KG1 (cell line): Measurements from ENCODE around the gene DPEP2.
"Not testable (repeated sequence)": the region's sequence is repeated elsewhere in the genome, so short reads cannot be mapped to it uniquely, and the experiment has no call there.

ENCODE experiments used
- DNase-seq: peaks from one replicate; lab custom pipeline; 2025; lab: John Stamatoyannopoulos, UW

The DPEP2 gene

DNA sequence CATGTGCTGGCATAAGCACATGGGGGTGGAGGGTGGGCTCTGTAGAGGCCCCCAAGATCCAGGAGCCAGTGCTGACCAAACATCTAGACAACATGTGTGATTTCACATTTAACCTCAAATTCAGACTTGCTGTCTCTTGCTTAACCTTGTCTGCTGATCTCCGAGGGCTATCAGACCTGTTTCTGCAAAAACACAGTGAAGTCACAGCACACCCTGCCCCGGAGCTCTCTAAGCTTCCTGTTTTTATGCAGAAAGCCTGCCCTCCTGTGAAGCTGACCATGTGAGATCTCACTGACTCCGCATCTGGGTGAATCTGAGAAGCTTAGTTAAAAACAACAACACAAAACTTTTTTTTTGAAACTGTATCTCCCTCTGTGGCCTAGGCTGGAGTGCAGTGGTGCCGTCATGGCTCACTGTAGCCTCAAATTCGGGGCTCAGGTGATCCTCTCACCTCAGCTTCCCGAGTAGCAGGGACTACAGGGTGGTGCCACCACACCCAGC lies 6.6 kb upstream of the DPEP2 start:
- peak; percentile 68 for DNase-seq

- DNase-seq, result no peak
Measured at GRCh38 chr16:68005211-68005610, 5.9 kb upstream of the DPEP2 start.

GRCh38 chr16:68003031-68003430 lies 3.7 kb upstream of the DPEP2 start:
- no peak for DNase-seq

DNA sequence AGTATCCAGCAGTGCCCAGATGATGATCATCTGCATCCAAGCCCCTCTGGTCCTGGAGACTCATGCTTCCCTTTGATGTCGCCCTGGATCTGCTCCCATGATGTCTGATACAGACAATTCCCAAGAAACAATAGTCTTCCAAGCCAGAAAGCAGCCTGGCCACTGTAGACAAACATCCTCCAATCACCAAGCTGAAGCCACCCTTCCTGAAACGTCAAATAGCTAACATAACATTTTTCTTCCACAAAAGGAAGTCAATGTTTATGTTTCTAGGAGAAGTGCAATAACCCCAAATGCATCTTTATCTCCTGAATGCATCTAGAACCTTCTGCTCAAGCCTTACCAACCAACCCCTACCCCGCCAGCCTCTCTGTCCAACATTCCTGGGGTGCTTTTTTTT lies 1.2 kb upstream of the DPEP2 start:
- DNase-seq, result no peak

- DNase-seq, result peak; percentile 16
Measured at GRCh38 chr16:67999985-68000384, 701 bp upstream of the DPEP2 start.

- DNase-seq, result not testable (repeated sequence)
Measured at GRCh38 chr16:67998231-67998778, 979 bp downstream of the DPEP2 start.

DNA sequence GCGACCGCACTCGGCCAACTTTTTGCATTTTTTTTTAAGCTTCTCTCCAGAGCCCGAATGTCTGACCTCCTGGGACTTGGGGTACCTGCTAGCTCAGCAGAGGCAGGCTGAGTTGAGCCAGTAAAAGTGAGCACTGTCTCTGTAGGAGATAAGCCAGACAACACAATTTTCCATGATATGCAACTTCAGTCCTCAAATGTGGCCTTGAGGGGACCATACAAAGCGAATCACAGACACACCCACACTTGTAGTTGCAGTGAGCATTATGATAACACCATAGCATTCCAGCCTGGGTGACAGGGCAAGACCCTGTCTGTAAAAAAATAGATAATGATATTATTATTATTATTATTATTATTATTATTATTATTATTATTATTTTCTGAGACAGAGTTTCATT lies 2.6 kb downstream of the DPEP2 start:
- DNase-seq, result no peak

DNA sequence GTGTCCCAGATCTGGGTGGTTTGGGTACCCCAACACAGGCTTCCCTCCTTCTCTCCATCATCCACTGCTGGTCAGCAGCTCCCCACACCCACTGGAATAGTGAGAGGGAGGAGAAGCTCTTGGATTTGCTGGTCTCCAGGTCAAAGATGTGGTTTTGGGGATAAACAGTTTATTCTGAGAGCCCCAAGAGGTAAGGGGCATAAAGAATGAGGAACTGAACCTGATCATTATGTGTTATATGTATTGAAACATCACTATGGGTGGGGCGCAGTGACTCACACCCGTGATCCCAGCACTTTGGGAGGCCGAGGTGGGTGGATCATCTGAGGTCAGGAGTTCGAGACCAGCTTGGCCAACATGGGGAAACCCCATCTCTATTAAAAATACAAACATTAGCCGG lies 3.9 kb downstream of the DPEP2 start:
- DNase-seq, result no peak

DNA sequence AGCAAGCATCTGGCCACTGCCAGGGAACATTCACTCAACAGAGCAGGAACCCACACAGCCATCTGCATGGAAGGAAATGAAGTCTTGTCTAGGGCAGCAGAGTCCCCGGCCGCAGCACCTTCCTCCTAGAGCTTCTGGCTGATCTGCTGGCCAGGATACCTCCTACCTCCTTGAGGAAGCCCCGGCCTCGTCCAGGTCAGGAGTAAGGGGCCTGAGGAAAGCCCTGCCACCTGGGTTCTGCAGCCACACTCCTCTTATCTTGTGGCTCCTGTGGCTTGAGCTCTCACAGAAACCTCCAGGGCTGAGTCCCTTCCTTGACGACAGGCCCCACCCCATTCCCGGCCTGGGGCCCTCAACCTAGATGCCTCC lies 5.3 kb downstream of the DPEP2 start:
- not testable (repeated sequence) for DNase-seq

- peak; percentile 73 for DNase-seq
Measured at GRCh38 chr16:67993207-67994039, 5.9 kb downstream of the DPEP2 start.

GRCh38 chr16:67992661-67993206 lies 6.5 kb downstream of the DPEP2 start:
- DNase-seq, result no peak

- no peak for DNase-seq
Measured at GRCh38 chr16:67990018-67990386, 9.3 kb downstream of the DPEP2 start.

- DNase-seq, result no peak
Measured at GRCh38 chr16:67989322-67990017, 9.8 kb downstream of the DPEP2 start.

- DNase-seq, result no peak
Measured at GRCh38 chr16:67988675-67989074, 10.6 kb downstream of the DPEP2 start.

GRCh38 chr16:67987460-67988160 lies 11.7 kb downstream of the DPEP2 start:
- no peak for DNase-seq

DNA sequence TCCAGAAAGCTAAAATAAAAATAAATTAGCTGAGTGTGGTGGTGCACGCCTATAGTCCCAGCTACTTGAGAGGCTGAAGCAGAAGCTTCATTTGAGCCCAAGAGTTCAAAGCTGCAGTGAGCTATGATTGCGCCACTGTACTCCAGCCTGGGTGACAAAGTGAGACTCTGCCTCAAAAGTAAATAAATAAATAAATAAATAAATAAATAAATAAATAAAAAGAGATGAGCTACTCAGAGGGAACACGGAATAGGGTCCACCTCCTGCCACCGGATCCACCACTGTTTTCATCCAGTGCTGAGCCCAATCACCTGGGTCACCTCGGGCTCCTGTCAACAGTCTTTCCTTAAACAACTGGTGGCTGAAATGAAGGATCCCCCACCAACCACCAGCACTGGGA lies 12.3 kb downstream of the DPEP2 start:
- no peak for DNase-seq

- DNase-seq, result no peak
Measured at GRCh38 chr16:67982011-67982696, 17.1 kb downstream of the DPEP2 start.

DNA sequence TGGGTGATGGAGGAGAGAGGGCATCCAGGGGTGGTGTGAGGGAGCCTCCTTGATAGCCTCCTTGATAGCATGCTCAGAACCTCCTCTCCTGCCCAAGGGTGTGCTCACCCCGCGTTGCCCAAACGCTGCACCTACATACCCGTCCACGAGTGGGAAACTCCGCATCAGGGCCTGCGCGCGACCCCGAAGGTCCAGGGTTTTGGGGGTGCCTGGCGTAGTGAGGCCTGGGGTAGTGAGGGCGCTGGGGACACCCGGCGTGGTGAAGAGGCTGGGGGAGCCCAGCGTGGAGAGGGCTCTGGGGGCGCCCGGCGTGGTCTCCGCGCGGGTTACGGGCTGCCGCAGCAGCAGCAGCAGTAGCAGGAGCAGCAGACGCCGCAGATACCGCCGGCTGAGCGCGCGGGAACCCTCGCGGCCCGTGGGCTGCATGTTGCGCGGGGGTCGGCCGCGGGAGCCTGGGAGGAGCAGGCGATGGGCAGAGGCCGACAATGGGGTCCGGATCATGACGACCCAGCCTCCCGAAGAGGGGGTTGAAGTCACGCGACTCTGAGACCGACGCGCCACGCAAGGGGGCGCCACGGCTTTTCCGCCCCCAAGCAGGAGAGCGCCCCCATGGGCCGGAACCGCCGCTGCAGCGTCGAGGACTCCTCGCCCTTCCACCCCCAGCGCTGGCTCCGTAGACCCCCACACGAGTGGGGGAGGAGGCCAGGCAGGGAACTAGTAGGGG lies 19.2 kb downstream of the DPEP2 start, which contains the start of gene DPEP3:
Gene DPEP3, minus strand, starts transcription at position 545 of the 724 bp plus-strand sequence. Its CDS starts 119 bp downstream, at position 426.
- no peak for DNase-seq

- DNase-seq, result no peak
Measured at GRCh38 chr16:67977469-67978227, 21.6 kb downstream of the DPEP2 start.

DNA sequence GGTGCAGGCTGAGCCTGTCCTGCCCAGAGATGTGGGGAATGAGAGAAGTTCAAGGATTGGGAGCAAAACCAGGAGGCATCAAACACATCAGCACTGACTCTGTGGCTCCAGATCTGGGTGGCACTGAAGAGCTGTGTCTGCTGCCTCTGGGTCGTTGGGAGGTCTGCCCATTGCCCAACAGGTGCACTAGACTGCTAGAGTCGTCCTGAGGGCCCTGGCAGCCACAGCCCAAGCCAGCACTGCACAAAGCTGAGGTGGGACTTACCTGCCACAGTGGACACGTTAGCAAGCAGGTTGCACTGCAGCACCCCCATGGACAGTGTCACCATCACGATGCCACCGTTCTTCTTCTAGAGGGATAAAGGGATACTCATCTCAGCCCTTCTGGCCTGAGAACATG lies 22.3 kb downstream of the DPEP2 start:
- DNase-seq, result no peak
